ENCODE measurements around the gene JAZF1.

JAZF1 gene

DNA sequence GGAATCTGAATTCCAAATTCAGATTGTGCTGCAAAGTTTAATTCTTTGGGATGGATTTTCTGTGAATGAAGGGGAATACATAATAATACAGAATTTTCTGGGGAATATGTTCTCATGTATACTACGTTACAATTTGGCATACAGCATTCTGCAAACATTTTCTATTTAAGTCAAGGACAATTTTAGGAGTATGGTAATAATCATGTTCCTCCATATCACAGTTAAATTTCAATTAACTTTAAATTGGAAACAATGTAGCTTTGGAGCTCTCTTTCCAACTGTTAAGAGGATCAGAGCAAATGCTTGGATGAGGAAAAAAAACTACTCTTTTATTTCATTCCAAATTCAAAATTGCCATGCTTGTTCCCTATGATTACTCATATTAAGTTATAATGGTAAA lies 217.5 kb downstream of the JAZF1 start:
- DNase-seq (ENCODE audit: low read depth in 1 of 2, low spot score in 1 of 2) = no peak
- Histone ChIP-seq H3K27ac (replicated peaks) (no peak overlapping the region), H3K27me3 (ENCODE audit: insufficient read depth, poor library complexity, severe bottlenecking) (no peaks in the 10 kb centered on the region), H3K4me3 (replicated peaks; ENCODE audit: insufficient read depth, low read length) (no peak overlapping the region)
- TF ChIP-seq GABPA (IDR thresholded peaks at IDR 0.05; ENCODE audit: low read depth) (no peak), SPI1 (IDR thresholded peaks at IDR 0.05; ENCODE audit: borderline replicate concordance, low read depth) (no peak), POLR2AphosphoS5 (IDR thresholded peaks at IDR 0.05; ENCODE audit: low read depth) (no peak)
- TF ChIP-seq, protein P1, sequence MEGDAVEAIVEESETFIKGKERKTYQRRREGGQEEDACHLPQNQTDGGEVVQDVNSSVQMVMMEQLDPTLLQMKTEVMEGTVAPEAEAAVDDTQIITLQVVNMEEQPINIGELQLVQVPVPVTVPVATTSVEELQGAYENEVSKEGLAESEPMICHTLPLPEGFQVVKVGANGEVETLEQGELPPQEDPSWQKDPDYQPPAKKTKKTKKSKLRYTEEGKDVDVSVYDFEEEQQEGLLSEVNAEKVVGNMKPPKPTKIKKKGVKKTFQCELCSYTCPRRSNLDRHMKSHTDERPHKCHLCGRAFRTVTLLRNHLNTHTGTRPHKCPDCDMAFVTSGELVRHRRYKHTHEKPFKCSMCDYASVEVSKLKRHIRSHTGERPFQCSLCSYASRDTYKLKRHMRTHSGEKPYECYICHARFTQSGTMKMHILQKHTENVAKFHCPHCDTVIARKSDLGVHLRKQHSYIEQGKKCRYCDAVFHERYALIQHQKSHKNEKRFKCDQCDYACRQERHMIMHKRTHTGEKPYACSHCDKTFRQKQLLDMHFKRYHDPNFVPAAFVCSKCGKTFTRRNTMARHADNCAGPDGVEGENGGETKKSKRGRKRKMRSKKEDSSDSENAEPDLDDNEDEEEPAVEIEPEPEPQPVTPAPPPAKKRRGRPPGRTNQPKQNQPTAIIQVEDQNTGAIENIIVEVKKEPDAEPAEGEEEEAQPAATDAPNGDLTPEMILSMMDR (IDR thresholded peaks at IDR 0.05; ENCODE audit: insufficient read depth, low read length) = no peak
- TF ChIP-seq, protein P2, sequence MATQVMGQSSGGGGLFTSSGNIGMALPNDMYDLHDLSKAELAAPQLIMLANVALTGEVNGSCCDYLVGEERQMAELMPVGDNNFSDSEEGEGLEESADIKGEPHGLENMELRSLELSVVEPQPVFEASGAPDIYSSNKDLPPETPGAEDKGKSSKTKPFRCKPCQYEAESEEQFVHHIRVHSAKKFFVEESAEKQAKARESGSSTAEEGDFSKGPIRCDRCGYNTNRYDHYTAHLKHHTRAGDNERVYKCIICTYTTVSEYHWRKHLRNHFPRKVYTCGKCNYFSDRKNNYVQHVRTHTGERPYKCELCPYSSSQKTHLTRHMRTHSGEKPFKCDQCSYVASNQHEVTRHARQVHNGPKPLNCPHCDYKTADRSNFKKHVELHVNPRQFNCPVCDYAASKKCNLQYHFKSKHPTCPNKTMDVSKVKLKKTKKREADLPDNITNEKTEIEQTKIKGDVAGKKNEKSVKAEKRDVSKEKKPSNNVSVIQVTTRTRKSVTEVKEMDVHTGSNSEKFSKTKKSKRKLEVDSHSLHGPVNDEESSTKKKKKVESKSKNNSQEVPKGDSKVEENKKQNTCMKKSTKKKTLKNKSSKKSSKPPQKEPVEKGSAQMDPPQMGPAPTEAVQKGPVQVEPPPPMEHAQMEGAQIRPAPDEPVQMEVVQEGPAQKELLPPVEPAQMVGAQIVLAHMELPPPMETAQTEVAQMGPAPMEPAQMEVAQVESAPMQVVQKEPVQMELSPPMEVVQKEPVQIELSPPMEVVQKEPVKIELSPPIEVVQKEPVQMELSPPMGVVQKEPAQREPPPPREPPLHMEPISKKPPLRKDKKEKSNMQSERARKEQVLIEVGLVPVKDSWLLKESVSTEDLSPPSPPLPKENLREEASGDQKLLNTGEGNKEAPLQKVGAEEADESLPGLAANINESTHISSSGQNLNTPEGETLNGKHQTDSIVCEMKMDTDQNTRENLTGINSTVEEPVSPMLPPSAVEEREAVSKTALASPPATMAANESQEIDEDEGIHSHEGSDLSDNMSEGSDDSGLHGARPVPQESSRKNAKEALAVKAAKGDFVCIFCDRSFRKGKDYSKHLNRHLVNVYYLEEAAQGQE (IDR thresholded peaks at IDR 0.05; ENCODE audit: insufficient replicate concordance, low read depth) = no peak

DNA sequence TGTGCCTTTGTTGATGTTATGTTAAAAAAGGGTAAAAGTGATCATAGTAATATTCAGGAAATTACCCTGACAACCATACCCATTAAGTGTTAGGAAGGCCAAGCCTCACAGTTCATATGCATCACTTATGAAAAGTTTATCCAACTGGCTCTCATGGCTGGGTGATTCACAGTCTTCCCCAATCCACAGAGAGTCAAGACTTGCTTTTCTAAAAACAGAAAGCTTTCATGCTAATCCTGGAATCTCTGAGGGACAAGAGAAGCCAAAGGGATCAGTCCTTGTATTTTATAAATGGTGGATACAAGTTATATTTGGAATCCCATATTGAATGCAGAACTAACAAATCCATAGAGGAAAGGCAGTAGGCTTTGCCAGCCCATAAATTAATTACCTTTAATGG lies 218.3 kb downstream of the JAZF1 start:
- TF ChIP-seq GABPA (IDR thresholded peaks at IDR 0.05; ENCODE audit: low read depth) (no peak), POLR2AphosphoS5 (IDR thresholded peaks at IDR 0.05; ENCODE audit: low read depth) (no peak), SPI1 (IDR thresholded peaks at IDR 0.05; ENCODE audit: borderline replicate concordance, low read depth) (no peak)
- TF ChIP-seq, protein P2 (IDR thresholded peaks at IDR 0.05; ENCODE audit: insufficient replicate concordance, low read depth) = no peak
- TF ChIP-seq, protein P1 (IDR thresholded peaks at IDR 0.05; ENCODE audit: insufficient read depth, low read length) = no peak
- H3K4me3 ChIP-seq (replicated peaks; ENCODE audit: insufficient read depth, low read length) = no peak overlapping the region
- H3K27ac ChIP-seq (replicated peaks) = no peak overlapping the region
- no peaks in the 10 kb centered on the region for H3K27me3 ChIP-seq (ENCODE audit: insufficient read depth, poor library complexity, severe bottlenecking)
- no peak for DNase-seq (ENCODE audit: low read depth in 1 of 2, low spot score in 1 of 2)

DNA sequence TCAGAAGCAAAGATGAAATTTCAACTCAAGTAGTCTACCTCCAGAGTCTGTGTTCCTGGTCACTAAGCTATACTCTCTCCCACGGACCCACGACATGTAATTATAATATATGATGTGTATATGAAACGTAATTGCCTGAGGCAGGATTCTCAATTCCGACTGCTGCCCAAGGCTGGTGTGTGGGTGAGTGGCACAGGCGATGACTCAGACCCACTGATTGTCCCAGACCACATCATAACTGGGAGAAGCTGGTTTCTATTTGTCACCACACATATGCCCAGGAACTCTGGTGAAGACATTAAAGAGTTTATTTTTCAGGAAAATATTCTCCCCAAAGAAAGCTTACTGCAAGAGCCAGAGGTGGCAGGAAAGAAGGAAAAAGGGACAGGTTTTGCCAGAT lies 219.3 kb downstream of the JAZF1 start:
- Histone ChIP-seq H3K27ac (replicated peaks) (no peak overlapping the region), H3K4me3 (replicated peaks; ENCODE audit: insufficient read depth, low read length) (no peak overlapping the region), H3K27me3 (ENCODE audit: insufficient read depth, poor library complexity, severe bottlenecking) (no peaks in the 10 kb centered on the region)
- no peak for DNase-seq (ENCODE audit: low read depth in 1 of 2, low spot score in 1 of 2)
- TF ChIP-seq, protein P1 (IDR thresholded peaks at IDR 0.05; ENCODE audit: insufficient read depth, low read length) = no peak
- no peak for TF ChIP-seq SPI1 (IDR thresholded peaks at IDR 0.05; ENCODE audit: borderline replicate concordance, low read depth)

DNA sequence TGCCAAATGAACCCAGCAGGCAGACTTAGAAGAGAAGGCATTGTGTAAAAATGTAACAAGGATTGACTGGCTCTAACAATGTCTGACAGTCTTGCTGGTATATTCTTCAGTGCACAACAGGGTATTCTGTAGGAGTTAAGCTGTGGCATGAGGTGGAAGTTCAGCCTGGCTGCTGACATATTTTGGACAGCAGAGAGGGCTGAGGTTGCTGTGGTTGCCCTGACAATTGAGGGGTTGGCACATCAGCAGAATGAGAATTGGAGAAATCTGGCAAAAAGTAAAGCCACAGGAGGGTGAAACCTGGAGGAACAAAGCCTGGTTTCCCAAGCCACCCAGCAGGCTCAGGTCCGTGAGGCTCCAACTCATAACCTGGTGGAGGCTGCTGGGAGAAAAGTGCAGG lies 220.2 kb downstream of the JAZF1 start:
- Histone ChIP-seq H3K27me3 (ENCODE audit: insufficient read depth, poor library complexity, severe bottlenecking) (no peaks in the 10 kb centered on the region), H3K27ac (replicated peaks) (no peak overlapping the region), H3K4me3 (replicated peaks; ENCODE audit: insufficient read depth, low read length) (no peak overlapping the region)
- TF ChIP-seq, protein P2 (IDR thresholded peaks at IDR 0.05; ENCODE audit: insufficient replicate concordance, low read depth) = no peak
- TF ChIP-seq SPI1 (IDR thresholded peaks at IDR 0.05; ENCODE audit: borderline replicate concordance, low read depth) (no peak), GABPA (IDR thresholded peaks at IDR 0.05; ENCODE audit: low read depth) (no peak), POLR2AphosphoS5 (IDR thresholded peaks at IDR 0.05; ENCODE audit: low read depth) (no peak)
- TF ChIP-seq, protein P1 (IDR thresholded peaks at IDR 0.05; ENCODE audit: insufficient read depth, low read length) = no peak
- no peak for DNase-seq (ENCODE audit: low read depth in 1 of 2, low spot score in 1 of 2)

Measured in HL-60 (cell line).